ENCODE data around the gene ZMAT2. TPM values are rescaled to one million over a fixed set of nuclear protein-coding genes. Genes with fewer than 3 reads are reported as not detected.

Gene ZMAT2
- total RNA-seq, 1 experiment from 2014 or later, result 68.0 TPM

DNA sequence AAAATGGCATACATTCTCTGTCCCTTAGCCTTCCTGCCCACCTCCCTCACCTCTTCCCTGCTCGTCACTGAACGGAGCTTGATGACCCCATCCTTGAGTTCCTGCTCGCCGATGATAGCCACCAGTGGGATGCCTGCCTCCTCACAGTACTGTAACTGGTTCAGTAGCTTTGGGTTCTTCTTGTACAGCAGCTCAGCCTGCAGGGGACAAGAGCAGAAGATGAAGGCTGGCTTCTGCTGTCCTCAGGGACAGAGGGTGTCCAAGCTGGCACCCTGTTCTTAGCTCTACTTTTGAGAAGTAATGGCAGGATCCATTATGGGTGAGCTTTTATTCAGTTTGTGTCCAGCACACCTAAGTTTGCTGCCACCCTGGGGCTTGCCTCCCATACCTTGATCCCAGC, 25.6 kb upstream of the ZMAT2 start:
- ChIA-PET POLR2A (ENCODE audit: low non-redundant PET) (interaction anchor here (0.6 kb wide), 2 partner anchors 16 to 20 kb away, joined by 4 to 6 read pairs; no protein-coding TSS in a partner anchor), CTCF (interaction anchor here (0.7 kb wide), 1 partner anchor 17 kb away, joined by 4 read pairs; the partner anchor contains the start of genes HARS1 and HARS2)
- no TSS peak for BruUV-seq (replicated peaks)
- H3K36me3 ChIP-seq (ENCODE audit: insufficient read depth, low read length, poor library complexity, severe bottlenecking), result peaks cover 77% of the 10 kb centered on the region
- no peaks in the 10 kb centered on the region for H3K9me3 ChIP-seq (ENCODE audit: low read depth, low read length, poor library complexity, severe bottlenecking)
- DNase-seq (ENCODE audit: low spot score), result no peak
- H3K4me3 ChIP-seq (ENCODE audit: low read depth, low read length, poor library complexity, severe bottlenecking), result no peak overlapping the region
- H3K27ac ChIP-seq (ENCODE audit: low read depth, low read length, poor library complexity, severe bottlenecking), result no peak overlapping the region
- intact Hi-C loops (cut with micrococcal nuclease; ENCODE audit: unreplicated experiment), result no loop called here
- no peaks in the 10 kb centered on the region for H3K27me3 ChIP-seq (replicated peaks; ENCODE audit: insufficient read depth, low read depth, low read length, poor library complexity)
- H3K4me1 ChIP-seq (ENCODE audit: insufficient read depth, low read length, poor library complexity, severe bottlenecking), result no peaks in the 10 kb centered on the region
- TF ChIP-seq, protein P1, sequence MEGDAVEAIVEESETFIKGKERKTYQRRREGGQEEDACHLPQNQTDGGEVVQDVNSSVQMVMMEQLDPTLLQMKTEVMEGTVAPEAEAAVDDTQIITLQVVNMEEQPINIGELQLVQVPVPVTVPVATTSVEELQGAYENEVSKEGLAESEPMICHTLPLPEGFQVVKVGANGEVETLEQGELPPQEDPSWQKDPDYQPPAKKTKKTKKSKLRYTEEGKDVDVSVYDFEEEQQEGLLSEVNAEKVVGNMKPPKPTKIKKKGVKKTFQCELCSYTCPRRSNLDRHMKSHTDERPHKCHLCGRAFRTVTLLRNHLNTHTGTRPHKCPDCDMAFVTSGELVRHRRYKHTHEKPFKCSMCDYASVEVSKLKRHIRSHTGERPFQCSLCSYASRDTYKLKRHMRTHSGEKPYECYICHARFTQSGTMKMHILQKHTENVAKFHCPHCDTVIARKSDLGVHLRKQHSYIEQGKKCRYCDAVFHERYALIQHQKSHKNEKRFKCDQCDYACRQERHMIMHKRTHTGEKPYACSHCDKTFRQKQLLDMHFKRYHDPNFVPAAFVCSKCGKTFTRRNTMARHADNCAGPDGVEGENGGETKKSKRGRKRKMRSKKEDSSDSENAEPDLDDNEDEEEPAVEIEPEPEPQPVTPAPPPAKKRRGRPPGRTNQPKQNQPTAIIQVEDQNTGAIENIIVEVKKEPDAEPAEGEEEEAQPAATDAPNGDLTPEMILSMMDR (conservative IDR thresholded peaks at IDR 0.05; ENCODE audit: low read depth, low read length), result no peak
- TF ChIP-seq EZH2 (IDR thresholded peaks at IDR 0.05; ENCODE audit: borderline replicate concordance, low read depth, low read length, poor library complexity, severe bottlenecking), result no peak

GRCh38 chr5:140677947-140678346, 22.3 kb upstream of the ZMAT2 start:
- no peak for DNase-seq (ENCODE audit: low spot score)
- H3K4me1 ChIP-seq (ENCODE audit: insufficient read depth, low read length, poor library complexity, severe bottlenecking), result no peaks in the 10 kb centered on the region
- H3K27ac ChIP-seq (ENCODE audit: low read depth, low read length, poor library complexity, severe bottlenecking), result no peak overlapping the region
- POLR2A ChIA-PET (ENCODE audit: low non-redundant PET), result no interaction called here
- no peak overlapping the region for H3K4me3 ChIP-seq (ENCODE audit: low read depth, low read length, poor library complexity, severe bottlenecking)
- CTCF ChIA-PET, result no interaction called here
- TF ChIP-seq, protein P1 (conservative IDR thresholded peaks at IDR 0.05; ENCODE audit: low read depth, low read length), result no peak
- no peak for TF ChIP-seq EZH2 (IDR thresholded peaks at IDR 0.05; ENCODE audit: borderline replicate concordance, low read depth, low read length, poor library complexity, severe bottlenecking)
- intact Hi-C loops (cut with micrococcal nuclease; ENCODE audit: unreplicated experiment), result no loop called here
- H3K36me3 ChIP-seq (ENCODE audit: insufficient read depth, low read length, poor library complexity, severe bottlenecking), result peaks cover 62% of the 10 kb centered on the region
- H3K9me3 ChIP-seq (ENCODE audit: low read depth, low read length, poor library complexity, severe bottlenecking), result no peaks in the 10 kb centered on the region
- H3K27me3 ChIP-seq (replicated peaks; ENCODE audit: insufficient read depth, low read depth, low read length, poor library complexity), result no peaks in the 10 kb centered on the region
- BruUV-seq (replicated peaks), result no TSS peak

GRCh38 chr5:140678993-140679392, 21.3 kb upstream of the ZMAT2 start:
- no peak overlapping the region for H3K4me3 ChIP-seq (ENCODE audit: low read depth, low read length, poor library complexity, severe bottlenecking)
- intact Hi-C loops (cut with micrococcal nuclease; ENCODE audit: unreplicated experiment), result no loop called here
- no peak for TF ChIP-seq EZH2 (IDR thresholded peaks at IDR 0.05; ENCODE audit: borderline replicate concordance, low read depth, low read length, poor library complexity, severe bottlenecking)
- TF ChIP-seq, protein P1 (conservative IDR thresholded peaks at IDR 0.05; ENCODE audit: low read depth, low read length), result no peak
- ChIA-PET POLR2A (ENCODE audit: low non-redundant PET) (no interaction called here), CTCF (no interaction called here)
- peaks cover 52% of the 10 kb centered on the region for H3K36me3 ChIP-seq (ENCODE audit: insufficient read depth, low read length, poor library complexity, severe bottlenecking)
- no peaks in the 10 kb centered on the region for H3K27me3 ChIP-seq (replicated peaks; ENCODE audit: insufficient read depth, low read depth, low read length, poor library complexity)
- DNase-seq (ENCODE audit: low spot score), result no peak
- no peaks in the 10 kb centered on the region for H3K4me1 ChIP-seq (ENCODE audit: insufficient read depth, low read length, poor library complexity, severe bottlenecking)
- H3K9me3 ChIP-seq (ENCODE audit: low read depth, low read length, poor library complexity, severe bottlenecking), result no peaks in the 10 kb centered on the region
- no TSS peak for BruUV-seq (replicated peaks)
- no peak overlapping the region for H3K27ac ChIP-seq (ENCODE audit: low read depth, low read length, poor library complexity, severe bottlenecking)

Measured in A673 (cell line).